ENCODE results near the gene IL17REL. TPM values are rescaled to one million over a fixed set of nuclear protein-coding genes. Genes with fewer than 3 reads are reported as not detected.

Gene IL17REL
- total RNA-seq, 4 donors from 2014 or later, result not detected

DNA sequence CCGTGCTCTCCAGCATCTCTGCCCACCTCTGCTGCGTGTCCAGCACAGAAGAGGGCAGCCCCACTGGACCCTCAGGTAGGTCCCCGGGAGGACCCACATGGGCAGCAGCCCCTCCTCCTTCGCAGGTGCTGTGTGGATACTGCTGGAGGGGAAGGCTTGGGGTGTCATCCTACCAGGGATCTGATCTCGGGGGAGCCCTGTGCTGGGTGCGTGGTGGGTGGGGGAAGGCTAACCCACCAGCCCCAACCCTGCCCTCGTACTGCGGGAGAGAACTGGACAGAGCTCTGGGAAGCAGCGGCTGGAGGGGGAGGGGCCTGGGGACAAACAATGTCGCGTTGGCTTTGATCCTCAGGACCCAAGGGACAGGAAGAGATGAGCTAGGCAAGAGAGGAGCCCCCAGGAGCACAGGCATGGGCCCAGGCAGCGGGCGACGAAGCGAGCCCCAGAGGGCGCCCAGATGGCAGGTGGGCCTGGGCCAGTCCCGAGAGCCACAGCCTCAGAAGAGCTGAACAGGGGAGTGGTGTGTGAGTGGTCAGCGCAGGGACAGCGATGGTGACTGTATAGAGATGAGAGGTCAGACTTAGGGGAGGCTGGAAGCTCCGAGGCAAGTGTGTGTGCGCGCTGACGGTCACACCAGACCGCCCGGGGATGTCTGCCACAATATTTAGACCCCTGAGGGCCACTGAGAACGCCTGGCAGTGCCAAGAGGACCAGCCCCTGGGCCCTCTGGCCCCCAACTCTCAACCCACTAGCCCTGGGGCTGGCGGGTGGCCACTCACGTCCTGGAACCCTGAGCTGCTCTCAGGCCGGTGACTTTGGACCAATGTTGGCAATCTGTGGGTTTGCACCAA lies 53.4 kb downstream of the IL17REL start:
- peak overlapping the region; percentile 30 for H3K4me3 ChIP-seq (ENCODE audit: low read depth, poor library complexity, severe bottlenecking)
- WGBS, 2 donors, result 71 to 75% methylated on average over 25 to 29 of the region's 29 CpGs
- DNase-seq (ENCODE audit: low spot score in 2 of 2), result peak in 1 of 2 donors; percentile 87
- intact Hi-C loops (cut with DNase I; ENCODE audit: low total_unique reads), result no loop called here
- TF ChIP-seq, protein P1, sequence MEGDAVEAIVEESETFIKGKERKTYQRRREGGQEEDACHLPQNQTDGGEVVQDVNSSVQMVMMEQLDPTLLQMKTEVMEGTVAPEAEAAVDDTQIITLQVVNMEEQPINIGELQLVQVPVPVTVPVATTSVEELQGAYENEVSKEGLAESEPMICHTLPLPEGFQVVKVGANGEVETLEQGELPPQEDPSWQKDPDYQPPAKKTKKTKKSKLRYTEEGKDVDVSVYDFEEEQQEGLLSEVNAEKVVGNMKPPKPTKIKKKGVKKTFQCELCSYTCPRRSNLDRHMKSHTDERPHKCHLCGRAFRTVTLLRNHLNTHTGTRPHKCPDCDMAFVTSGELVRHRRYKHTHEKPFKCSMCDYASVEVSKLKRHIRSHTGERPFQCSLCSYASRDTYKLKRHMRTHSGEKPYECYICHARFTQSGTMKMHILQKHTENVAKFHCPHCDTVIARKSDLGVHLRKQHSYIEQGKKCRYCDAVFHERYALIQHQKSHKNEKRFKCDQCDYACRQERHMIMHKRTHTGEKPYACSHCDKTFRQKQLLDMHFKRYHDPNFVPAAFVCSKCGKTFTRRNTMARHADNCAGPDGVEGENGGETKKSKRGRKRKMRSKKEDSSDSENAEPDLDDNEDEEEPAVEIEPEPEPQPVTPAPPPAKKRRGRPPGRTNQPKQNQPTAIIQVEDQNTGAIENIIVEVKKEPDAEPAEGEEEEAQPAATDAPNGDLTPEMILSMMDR (IDR thresholded peaks at IDR 0.05), result no peak
- TF ChIP-seq POLR2A (IDR thresholded peaks at IDR 0.05), result no peak

DNA sequence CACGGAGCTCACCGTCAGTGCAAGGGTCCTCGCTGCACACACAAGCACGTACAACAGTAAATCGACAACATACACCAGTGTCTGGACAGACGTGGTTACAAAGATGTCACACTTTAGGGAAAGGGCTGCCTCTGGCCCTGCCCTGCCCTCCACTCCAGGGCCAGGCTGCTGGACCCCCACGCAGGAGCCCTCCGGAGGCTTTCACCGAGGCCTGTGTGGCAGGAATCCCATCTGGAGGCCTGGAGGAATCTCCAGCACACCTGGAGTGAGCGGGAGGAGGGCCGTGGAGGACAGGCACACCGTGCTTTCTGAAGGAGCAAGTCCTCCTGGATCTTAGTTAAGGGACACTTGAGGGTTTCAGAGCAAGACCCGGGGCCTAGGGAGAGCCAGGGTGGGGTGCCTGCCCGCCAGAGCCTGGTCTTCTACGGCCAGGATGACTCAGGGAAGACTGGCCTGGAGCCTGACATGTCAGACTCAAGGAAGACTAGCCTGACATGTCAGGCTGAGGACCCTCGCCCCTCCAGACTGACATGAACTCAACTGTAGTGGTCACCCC lies 54.1 kb downstream of the IL17REL start:
- no peak for TF ChIP-seq POLR2A (IDR thresholded peaks at IDR 0.05)
- TF ChIP-seq, protein P1 (IDR thresholded peaks at IDR 0.05), result no peak
- intact Hi-C loops (cut with DNase I; ENCODE audit: low total_unique reads), result no loop called here
- no peak for DNase-seq (ENCODE audit: low spot score in 2 of 2)
- no peak overlapping the region for H3K4me3 ChIP-seq (ENCODE audit: low read depth, poor library complexity, severe bottlenecking)
- 90% methylated on average over 14 to 15 of the region's 16 CpGs for WGBS, 2 donors

DNA sequence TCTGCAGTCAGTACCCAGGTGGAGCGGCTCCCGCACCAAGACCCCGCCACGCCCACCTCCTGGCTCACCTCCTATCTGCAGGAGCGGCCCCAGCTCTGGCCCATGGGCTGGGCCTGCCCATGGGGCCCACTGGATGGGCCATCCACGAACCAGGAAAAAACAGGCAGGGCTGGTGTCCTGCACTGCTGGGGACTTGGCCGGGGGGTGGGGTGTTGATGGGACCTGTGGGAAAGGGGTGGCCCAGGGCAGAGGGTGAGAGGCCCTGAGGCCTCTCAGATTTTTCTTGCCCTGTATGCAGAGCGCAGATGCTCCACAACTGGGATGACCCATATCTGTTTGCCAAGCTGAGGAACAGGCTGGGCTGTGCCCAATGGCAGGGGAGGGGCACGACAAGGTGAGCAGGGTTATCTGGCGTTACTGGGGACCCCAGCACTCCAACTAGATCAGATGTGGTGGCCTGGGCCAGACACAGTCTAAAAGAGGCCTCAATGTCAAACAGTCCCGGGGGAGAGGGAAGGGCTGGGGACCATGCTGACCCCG lies 54.7 kb downstream of the IL17REL start:
- TF ChIP-seq POLR2A (IDR thresholded peaks at IDR 0.05), result no peak
- TF ChIP-seq, protein P1 (IDR thresholded peaks at IDR 0.05), result no peak
- no peak overlapping the region for H3K4me3 ChIP-seq (ENCODE audit: low read depth, poor library complexity, severe bottlenecking)
- WGBS, 2 donors, result 80 to 86% methylated on average over 5 to 12 of the region's 12 CpGs
- peak in 1 of 2 donors; percentile 86 for DNase-seq (ENCODE audit: low spot score in 2 of 2)
- intact Hi-C loops (cut with DNase I; ENCODE audit: low total_unique reads), result no loop called here

DNA sequence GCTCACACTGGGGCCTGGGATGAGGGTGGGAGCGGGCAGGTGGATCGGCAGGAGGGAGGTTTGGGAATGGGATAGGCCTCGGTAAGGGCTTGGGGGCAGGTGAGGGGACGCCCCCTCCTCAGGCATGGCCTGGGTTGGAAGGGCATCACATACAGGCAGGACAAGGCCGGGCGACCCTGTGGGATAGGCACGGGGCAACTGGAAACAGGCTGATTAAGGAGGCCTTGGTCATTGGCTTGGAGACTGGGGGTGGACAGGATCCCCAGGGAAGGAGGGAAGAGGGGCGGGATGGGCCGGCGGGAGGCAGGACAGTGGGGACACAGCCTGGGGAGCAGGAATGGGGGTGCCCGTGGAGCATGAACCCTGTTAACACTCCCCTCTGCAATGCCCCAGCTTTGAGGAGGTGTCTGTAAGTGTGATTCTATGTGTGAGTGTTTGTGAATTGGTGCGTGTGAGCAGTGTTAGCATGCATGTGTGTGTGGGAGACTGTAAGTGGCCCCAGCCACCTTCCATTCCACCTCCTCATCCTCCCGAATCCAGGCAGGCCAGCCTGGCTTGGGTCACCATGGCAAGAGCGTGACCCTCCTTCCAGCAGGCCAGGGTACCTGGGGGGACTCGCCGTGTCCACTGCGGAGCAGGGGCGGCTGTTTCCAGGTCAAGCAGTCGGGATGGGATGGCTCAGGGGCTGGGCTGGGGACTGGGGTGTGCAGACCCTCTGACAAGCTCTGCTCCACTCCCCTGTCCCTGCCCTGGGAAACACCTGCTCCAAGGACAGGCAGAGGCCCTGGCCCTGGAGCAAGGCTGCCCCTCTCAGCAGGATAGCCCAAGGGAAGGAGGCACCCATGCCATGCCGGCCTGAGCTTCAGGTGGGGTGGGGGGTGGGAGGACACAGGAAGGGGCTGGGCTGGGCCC lies 55.4 kb downstream of the IL17REL start:
- intact Hi-C loops (cut with DNase I; ENCODE audit: low total_unique reads), result no loop called here
- TF ChIP-seq, protein P1 (IDR thresholded peaks at IDR 0.05), result no peak
- TF ChIP-seq POLR2A (IDR thresholded peaks at IDR 0.05), result no peak
- 87 to 95% methylated on average over 14 to 17 of the region's 20 CpGs for WGBS, 2 donors
- no peak overlapping the region for H3K4me3 ChIP-seq (ENCODE audit: low read depth, poor library complexity, severe bottlenecking)
- peak in 1 of 2 donors; percentile 86 for DNase-seq (ENCODE audit: low spot score in 2 of 2)

DNA sequence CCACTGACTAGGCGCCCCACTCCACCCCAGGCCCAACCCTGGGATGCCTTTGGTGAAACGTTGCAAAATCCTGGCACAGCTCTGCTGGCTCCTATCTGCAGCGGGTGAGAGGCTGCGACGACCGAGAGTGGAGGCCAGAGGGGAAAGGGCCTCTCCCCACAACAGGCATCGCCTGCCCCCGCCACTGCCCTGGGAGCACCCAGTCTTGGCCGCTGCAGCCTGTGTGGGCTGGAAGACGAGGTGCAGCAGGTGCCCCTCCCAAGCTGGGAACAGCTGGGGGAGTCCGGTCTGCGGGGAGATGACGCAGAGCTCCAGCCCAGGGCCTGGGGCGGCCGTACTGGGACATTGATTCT lies 56.2 kb downstream of the IL17REL start:
- H3K4me3 ChIP-seq (ENCODE audit: low read depth, poor library complexity, severe bottlenecking), result no peak overlapping the region
- WGBS, 2 donors, result 50 to 66% methylated on average over 8 to 13 of the region's 15 CpGs
- TF ChIP-seq, protein P1 (IDR thresholded peaks at IDR 0.05), result no peak
- no peak for TF ChIP-seq POLR2A (IDR thresholded peaks at IDR 0.05)
- no peak for DNase-seq (ENCODE audit: low spot score in 2 of 2)
- intact Hi-C loops (cut with DNase I; ENCODE audit: low total_unique reads), result no loop called here

Measured in lower leg skin (tissue), 4 donors.